Psoas muscle (tissue), 8 donors: Measurements from ENCODE around the gene SCCPDH. TPM values are rescaled to one million over a fixed set of nuclear protein-coding genes. Genes with fewer than 3 reads are reported as not detected.

Experiments
- ATAC-seq, 4 donors: fragments of 200-7000 bp; cut with Tn5 transposase; one replicate each; pipeline ENCODE4 v1.9.1; 2020; ENCODE audit warnings: moderate library complexity in 3 of 4, mild to moderate bottlenecking in 2 of 4
- DNase-seq, 2 donors: peaks; one replicate each; pipeline ENCODE4 v3.0.0-alpha.2; 2020
- H3K27ac ChIP-seq: fragments of 200-600 bp; one replicate; pipeline ENCODE4 v1.8.0; 2022
- H3K27me3 ChIP-seq, 3 donors: fragments of 200-600 bp in 1 of 3; one replicate each; pipeline versions ENCODE4 v1.6.1 to v1.8.0; 2013 to 2022; ENCODE audit warnings: low read length in 2 of 3, mild to moderate bottlenecking in 2 of 3, moderate library complexity in 1 of 3; ENCODE audit not compliant: insufficient read depth in 3 of 3
- H3K36me3 ChIP-seq, 2 donors: fragments of 200-600 bp in 1 of 2; one replicate each; pipeline versions ENCODE4 v1.6.1 to v1.8.0; 2013 to 2022; ENCODE audit warnings: low read depth in 1 of 2, mild to moderate bottlenecking in 1 of 2, moderate library complexity in 1 of 2; ENCODE audit not compliant: insufficient read depth in 1 of 2
- H3K4me1 ChIP-seq: fragments of 200-600 bp; one replicate; pipeline ENCODE4 v1.8.0; 2022
- H3K4me3 ChIP-seq: fragments of 200-600 bp; one replicate; pipeline ENCODE4 v1.8.0; 2022; ENCODE audit warnings: mild to moderate bottlenecking
- H3K9me3 ChIP-seq: fragments of 200-600 bp; one replicate; pipeline ENCODE4 v1.8.0; 2022
- CTCF ChIP-seq: fragments of 200-600 bp; IDR thresholded peaks from one replicate; pipeline ENCODE4 v1.8.0; 2022; ENCODE audit warnings: antibody characterized with exemption
- WGBS, 3 donors: extraction: QIAGEN DNeasy Blood & Tissue Kit; methylation state at CpG; one replicate each; pipeline versions ENCODE4 v1.1.6 to v1.1.7; 2013; 5-methylcytosine and 5-hydroxymethylcytosine counted together
- intact Hi-C, 2 donors: fragments of 100-400 bp; cut with DNase I; formaldehyde crosslinking; loops; one replicate each; pipeline versions ENCODE4 v1.11.0 to v1.14.2; 2022
- polyA plus RNA-seq, 3 donors: library from polyadenylated mRNA; stranded (reverse); fragments of 200-250 nt; gene quantifications; one replicate each; pipeline ENCODE4 v1.2.3, GENCODE V29; 2013
- total RNA-seq, 4 donors: library from RNA; stranded (reverse); fragmentation: NEBNext Ultra II Directional in 2 of 4; extraction: Animal tissue kit (Norgen Biotek cat#: 25700) in 2 of 4; gene quantifications; one replicate each; pipeline versions ENCODE4 v1.2.1 to v1.2.4, GENCODE V29; 2021 to 2023
- donor health status: healthy with polysubstance abuse.
- donor health status: DM: no; HTN: no; CAD: no; lungs with moderate emphysema.
- donor health status: Bipolar disorder and iron deficiency.
- donor health status: healthy.
- donor health status: DM: yes; HTN: yes; CAD: no.
- donor health status: DM: no; HTN: no; CAD: no.
- donor health status: DM: no; HTN: no; CAD: no.
- donor health status: DM: yes; HTN: yes; CAD: no.

Gene SCCPDH
- total and polyA plus RNA-seq, 7 donors: 22.6 to 50.8 (median 41.4) TPM

GRCh38 chr1:246775531-246776385 is 51.5 kb downstream of the SCCPDH start:
- peaks cover 0 to 70% of the 10 kb centered on the region in 2 donors for H3K36me3 ChIP-seq
- peak overlapping the region; percentile 19 for H3K4me3 ChIP-seq
- no peak for TF ChIP-seq CTCF
- no peaks in the 10 kb centered on the region for H3K27me3 ChIP-seq
- ATAC-seq (peak in 3 of 4 donors; percentile 75 to 82 (median 78)), DNase-seq (no peak)
- H3K4me1 ChIP-seq: peaks cover 17% of the 10 kb centered on the region
- intact Hi-C loops: no loop called here
- WGBS, 3 donors: 80 to 86% (median 85%) methylated on average over 23 of the region's 23 CpGs
- H3K27ac ChIP-seq: peak overlapping the region; percentile 73
- no peaks in the 10 kb centered on the region for H3K9me3 ChIP-seq

- H3K36me3 ChIP-seq: peaks cover 0 to 60% of the 10 kb centered on the region in 2 donors
- no peak for ATAC-seq
- 89 to 98% (median 95%) methylated on average over 6 of the region's 6 CpGs for WGBS, 3 donors
- peaks cover 25% of the 10 kb centered on the region for H3K4me1 ChIP-seq
- no peak overlapping the region for H3K4me3 ChIP-seq
- DNase-seq: no peak
- H3K9me3 ChIP-seq: no peaks in the 10 kb centered on the region
- H3K27ac ChIP-seq: peak overlapping the region; percentile 73
- intact Hi-C loops: no loop called here
- TF ChIP-seq CTCF: no peak
- no peaks in the 10 kb centered on the region for H3K27me3 ChIP-seq
These were observed 52.7 kb downstream of the SCCPDH start for GRCh38 chr1:246776923-246777322.

- WGBS, 3 donors: 94 to 98% (median 95%) methylated on average over 10 of the region's 10 CpGs
- TF ChIP-seq CTCF: no peak
- Histone ChIP-seq H3K4me1 (peaks cover 33% of the 10 kb centered on the region), H3K27me3 (no peaks in the 10 kb centered on the region), H3K27ac (peak overlapping the region; percentile 76), H3K36me3 (peaks cover 0 to 53% of the 10 kb centered on the region in 2 donors), H3K9me3 (no peaks in the 10 kb centered on the region), H3K4me3 (no peak overlapping the region)
- no peak for ATAC-seq
- no peak for DNase-seq
- intact Hi-C loops: no loop called here
These were observed 54.5 kb downstream of the SCCPDH start for GRCh38 chr1:246778663-246779062.

- Histone ChIP-seq H3K27ac (peak overlapping the region; percentile 76), H3K4me1 (peaks cover 37% of the 10 kb centered on the region), H3K9me3 (no peaks in the 10 kb centered on the region), H3K36me3 (peaks cover 0 to 48% of the 10 kb centered on the region in 2 donors), H3K4me3 (no peak overlapping the region), H3K27me3 (no peaks in the 10 kb centered on the region)
- intact Hi-C loops: no loop called here
- peak in 2 of 4 donors; percentile 16 to 34 for ATAC-seq
- WGBS, 3 donors: 64 to 67% (median 66%) methylated on average over 13 of the region's 13 CpGs
- DNase-seq: no peak
- no peak for TF ChIP-seq CTCF
These were observed 55.5 kb downstream of the SCCPDH start for GRCh38 chr1:246779561-246780175.
